ENCODE results near the gene KCNMA1.

KCNMA1 gene

GRCh38 chr10:77120666-77121376 lies 516.8 kb downstream of the KCNMA1 start:
- no peak for DNase-seq

- no peak for DNase-seq
These were observed 517.6 kb downstream of the KCNMA1 start for GRCh38 chr10:77120012-77120411.

- no peak for DNase-seq
These were observed 518.9 kb downstream of the KCNMA1 start for GRCh38 chr10:77118603-77119282.

DNA sequence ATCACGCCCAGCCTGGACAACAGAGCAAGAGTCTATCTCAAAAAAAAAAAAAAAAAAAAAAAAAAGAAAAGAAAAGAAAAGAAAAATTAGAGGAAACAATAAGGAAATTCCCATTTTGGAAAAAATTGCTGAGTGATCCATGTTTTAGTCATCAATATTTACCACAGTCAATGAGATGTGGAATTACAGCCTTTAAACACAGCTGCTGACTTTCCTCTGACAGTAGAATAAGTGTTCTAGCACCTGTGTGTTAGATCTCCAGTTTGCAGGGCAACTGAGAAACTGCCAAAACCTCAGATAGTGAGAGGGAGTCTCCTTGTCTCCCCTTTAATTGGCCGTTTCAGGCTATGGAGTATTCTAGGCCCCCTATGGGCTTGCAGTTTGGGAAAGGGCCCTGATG lies 520.1 kb downstream of the KCNMA1 start:
- no peak for DNase-seq

GRCh38 chr10:77116904-77117303 lies 520.7 kb downstream of the KCNMA1 start:
- no peak for DNase-seq

DNA sequence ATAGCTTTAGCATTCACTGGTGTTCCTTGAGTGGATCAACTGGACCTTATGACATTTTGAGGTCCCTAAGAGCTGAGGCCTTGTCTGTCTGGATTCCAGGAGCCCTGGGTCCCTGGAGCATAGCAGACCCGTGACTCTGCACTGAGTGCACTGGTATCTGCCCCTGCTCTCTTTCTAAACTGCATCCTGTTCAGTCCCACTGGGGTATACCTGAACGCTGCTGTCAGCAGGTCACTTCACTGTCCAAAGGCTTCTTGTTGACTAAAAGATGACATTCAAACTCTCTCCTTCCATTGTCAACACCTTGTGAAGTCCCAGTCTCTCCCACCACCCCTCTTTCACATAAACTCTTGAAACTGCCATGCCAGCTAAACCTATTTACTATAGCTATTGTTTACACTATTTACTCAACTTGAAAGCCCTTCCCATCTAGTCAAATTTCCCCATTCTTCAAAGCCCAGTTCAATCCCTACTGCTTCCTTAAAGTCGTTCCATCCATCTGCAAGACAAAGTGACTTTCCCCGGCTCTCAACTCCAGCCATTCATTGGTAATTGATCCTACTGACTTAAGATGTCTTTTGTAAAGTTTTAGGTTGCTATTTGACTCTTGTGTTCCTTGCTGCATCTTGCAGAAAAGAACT lies 523.3 kb downstream of the KCNMA1 start:
- DNase-seq = no peak

DNA sequence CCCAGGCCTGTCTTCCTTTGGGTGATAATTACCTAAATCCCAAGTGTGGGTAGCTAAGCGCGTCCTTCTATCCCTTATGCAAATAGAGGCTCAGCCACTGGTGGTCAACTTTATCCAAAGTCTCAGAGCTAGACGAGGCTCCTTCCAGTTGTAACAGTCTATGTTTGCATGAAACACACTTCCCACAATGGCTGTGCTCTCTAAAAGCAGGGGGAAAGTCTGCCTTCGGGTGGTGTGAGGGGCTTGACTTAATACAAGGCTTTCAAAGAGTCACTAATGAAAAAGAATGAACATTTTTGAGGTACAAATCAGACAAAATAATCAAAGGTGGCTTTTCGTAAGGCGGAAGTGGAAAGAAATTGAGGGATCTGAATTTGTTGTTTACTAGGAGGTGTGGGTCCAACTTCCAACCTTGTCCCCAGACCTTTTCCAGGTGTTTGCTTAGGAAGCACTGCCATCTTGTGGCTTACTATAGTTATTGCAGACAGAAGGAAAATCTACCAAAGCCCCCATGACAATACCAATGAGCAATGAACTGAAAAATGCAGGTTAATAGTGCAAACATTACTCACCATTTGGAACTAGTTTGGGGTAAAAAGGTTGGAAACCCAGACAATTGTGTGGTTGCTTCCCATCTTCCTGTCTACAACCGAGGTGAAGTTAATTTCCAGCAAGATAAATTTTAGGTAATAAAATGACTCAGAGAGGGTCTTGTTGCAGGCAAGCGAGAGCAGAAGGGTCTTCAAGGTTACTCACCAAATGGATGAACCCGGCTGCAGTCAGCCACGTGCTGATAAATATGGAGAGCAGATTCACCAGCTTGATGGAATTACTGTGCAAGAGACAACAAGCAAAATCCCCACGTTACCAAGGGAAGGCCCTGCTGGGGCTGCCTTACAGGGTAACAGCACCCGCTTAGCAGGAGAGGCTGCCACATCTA lies 525.7 kb downstream of the KCNMA1 start:
- DNase-seq = no peak

DNA sequence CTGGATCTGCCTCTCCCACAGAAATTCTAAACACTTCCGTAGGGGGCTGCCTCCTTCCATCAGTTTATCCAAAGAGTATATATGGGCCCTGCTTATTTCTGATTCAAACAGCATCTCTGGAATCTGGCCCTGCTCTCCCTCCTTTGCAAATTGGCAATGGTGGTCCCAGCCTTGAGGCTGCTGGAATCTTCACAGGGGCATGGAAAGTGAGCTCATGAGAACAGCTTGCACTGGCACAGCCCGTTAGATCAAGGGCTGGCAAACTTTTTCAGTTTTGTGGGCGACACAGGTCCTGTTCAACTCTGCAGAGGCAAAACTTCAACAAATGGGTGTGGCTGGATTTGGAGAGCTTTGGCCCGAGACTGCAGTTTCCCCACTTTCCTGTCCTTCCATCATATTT lies 526.9 kb downstream of the KCNMA1 start:
- DNase-seq = no peak

- DNase-seq = no peak
These were observed 528.1 kb downstream of the KCNMA1 start for GRCh38 chr10:77109351-77109994.

- no peak for DNase-seq
These were observed 530.9 kb downstream of the KCNMA1 start for GRCh38 chr10:77106676-77107075.

GRCh38 chr10:77105761-77106221 lies 531.8 kb downstream of the KCNMA1 start:
- DNase-seq = no peak

DNA sequence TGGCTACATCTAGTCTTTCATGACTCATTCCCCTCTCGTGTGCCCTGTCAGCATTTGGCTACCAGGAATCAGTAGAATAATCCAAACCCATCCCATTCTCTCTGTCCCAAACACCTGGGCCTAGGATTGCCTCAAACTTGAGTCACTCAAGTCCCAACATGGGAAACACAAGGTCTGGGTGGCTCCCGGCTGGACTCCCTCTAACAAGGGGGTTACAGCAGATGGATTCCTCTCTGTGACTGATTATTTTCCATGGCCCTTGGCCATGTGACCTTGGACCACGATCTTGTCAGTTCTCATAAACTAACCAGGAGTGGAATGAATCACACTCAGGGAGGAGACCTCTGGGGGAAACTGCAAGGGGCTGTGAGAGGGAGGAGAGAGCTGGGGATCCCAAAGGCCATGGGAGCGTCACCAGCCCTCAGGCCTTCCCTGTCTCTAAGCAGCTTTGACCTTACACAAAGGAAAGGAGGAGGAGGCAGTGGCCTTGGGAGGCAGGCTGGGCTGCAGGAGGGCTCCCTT lies 533.1 kb downstream of the KCNMA1 start:
- DNase-seq = no peak

DNA sequence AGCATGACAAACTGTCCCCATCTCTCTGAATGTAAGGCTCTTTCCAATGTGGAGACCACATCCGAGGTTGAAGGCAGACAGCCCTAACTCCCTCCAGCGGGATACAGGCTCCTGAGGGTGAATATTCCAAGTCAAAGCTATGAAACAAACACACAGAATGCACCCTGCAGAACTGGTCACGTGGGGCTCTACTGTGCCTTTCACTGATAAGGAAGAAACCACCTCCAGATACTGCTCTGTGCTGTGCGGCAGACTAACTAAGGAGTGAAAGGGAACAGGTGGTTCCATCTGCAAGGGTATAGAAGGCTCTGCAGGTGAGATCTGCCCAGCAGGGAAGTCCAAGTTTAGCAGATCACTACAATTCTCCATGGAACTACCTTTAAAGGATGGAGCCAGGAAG lies 534.4 kb downstream of the KCNMA1 start:
- DNase-seq = no peak

GRCh38 chr10:77101341-77101740 lies 536.3 kb downstream of the KCNMA1 start:
- no peak for DNase-seq

- no peak for DNase-seq
These were observed 538.5 kb downstream of the KCNMA1 start for GRCh38 chr10:77099136-77099535.

DNA sequence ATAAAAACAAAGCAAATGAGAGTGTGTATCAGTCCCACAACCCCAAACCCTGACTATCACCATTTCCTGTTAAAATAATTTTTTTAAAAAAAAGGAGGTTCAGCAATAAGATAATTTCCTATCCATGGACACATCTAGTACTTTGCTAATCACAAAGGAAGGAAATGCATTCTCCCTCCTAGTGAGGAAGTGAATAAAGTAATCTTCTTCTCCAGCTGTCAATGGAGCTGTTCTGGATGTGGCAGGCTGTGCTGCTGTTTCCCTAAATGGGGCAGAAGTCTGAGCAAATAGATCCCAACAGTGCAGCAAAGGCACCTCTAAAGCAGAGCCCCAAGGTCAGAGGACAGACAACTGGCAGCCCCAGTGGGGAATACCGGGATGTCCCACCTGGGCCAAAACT lies 540.0 kb downstream of the KCNMA1 start:
- DNase-seq = no peak

GRCh38 chr10:77093126-77093525 lies 544.5 kb downstream of the KCNMA1 start:
- DNase-seq = no peak

- no peak for DNase-seq
These were observed 545.9 kb downstream of the KCNMA1 start for GRCh38 chr10:77091597-77092165.

DNA sequence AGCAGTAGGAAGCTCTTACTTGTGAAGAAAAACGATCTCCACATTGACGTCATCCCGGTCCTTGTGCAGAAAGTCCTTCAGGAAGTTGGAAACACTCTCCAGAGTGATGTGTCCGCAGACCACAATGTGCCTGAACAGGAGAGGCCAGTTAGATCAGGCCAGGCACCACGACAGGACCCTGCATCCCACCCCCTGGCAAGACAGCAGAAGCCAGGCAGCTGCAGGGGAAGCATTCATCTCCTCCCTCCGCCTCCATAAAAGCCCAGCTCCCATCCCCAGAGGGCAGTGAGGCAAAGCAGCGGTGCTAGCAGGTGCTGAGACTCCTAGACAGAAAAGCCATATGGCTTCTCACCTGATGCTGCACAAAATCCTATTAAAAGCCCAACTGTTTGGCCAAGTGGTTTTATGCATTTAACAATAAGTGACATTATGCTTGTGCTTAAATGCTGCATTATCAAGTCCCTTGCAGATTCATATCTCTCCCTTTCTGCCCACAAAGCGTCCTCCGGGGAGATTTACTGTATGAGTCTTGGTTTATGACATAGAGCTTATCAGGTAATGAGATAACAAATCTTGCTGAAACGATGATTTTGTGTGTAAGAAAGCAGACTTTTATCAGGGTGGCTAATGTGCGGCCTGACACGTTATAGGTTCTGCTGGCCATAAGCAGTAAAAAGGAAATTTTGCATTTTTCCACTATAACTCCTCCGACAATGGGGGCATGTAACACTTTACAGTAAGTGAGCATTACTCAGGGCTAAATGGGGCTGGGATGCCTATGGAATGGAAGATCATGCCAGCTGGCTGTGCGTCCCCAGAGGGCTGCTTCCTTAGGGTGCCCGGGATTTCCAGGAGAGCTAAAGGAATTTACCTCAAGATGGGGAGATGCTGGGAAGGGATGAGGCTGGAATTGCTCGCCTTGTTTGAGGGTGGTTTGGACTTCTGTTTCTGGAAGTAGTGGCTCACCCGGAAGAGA lies 546.9 kb downstream of the KCNMA1 start:
- no peak for DNase-seq

GRCh38 chr10:77087366-77087765 lies 550.2 kb downstream of the KCNMA1 start:
- no peak for DNase-seq

DNA sequence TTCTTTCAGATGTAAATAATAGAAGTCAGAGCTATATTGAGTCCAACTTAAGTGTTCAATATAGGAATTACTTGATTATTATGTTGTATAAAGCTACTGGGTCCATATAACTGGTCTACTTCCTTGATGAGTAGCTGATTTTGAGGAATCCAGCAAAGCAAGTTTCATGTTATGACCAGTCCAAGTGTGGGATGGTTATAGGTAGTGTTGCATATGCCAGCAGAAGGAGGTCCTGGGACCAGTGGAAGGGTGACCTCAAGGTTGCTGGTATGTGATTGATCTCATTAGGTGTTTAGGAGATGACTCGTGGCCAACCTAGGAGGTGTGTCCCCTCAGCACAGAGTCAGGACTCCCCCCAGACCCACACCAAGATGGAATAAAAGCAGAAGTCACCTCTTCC lies 551.5 kb downstream of the KCNMA1 start:
- DNase-seq = no peak
